WI38 (cell line): Measurements from ENCODE around the gene SLMAP.

Experiments
- H3K4me3 ChIP-seq: 2 replicates; pipeline ENCODE4 v1.5.1; 2011; ENCODE audit warnings: low read depth, mild to moderate bottlenecking, control low read depth, low read length
- TF ChIP-seq, protein P1 (sequence below): IDR thresholded peaks from 2 replicates; pipeline ENCODE4 v1.5.1; 2012; ENCODE audit warnings: low read depth, mild to moderate bottlenecking, control low read depth, low read length

Gene SLMAP

DNA sequence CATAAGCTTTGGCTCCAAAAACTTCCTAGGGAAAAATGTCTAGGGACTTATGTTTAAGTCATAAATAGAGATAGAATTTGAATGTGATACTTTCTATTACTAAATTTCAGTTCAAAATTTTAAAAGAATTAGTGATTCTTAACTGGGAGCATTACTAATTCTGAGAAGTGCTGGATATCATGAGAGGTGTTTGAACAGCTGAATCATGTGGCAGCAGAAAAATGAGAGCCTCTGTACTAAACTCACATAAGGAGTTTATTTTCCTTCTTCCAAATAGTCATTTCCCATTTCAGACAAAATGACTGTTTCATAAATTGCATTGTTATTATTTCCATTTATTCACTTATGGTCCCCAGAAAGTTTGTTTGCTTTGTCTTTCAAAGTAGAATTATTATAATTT is 62.7 kb downstream of the SLMAP start:
- TF ChIP-seq, protein P1, sequence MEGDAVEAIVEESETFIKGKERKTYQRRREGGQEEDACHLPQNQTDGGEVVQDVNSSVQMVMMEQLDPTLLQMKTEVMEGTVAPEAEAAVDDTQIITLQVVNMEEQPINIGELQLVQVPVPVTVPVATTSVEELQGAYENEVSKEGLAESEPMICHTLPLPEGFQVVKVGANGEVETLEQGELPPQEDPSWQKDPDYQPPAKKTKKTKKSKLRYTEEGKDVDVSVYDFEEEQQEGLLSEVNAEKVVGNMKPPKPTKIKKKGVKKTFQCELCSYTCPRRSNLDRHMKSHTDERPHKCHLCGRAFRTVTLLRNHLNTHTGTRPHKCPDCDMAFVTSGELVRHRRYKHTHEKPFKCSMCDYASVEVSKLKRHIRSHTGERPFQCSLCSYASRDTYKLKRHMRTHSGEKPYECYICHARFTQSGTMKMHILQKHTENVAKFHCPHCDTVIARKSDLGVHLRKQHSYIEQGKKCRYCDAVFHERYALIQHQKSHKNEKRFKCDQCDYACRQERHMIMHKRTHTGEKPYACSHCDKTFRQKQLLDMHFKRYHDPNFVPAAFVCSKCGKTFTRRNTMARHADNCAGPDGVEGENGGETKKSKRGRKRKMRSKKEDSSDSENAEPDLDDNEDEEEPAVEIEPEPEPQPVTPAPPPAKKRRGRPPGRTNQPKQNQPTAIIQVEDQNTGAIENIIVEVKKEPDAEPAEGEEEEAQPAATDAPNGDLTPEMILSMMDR: no peak
- H3K4me3 ChIP-seq: no peak overlapping the region

DNA sequence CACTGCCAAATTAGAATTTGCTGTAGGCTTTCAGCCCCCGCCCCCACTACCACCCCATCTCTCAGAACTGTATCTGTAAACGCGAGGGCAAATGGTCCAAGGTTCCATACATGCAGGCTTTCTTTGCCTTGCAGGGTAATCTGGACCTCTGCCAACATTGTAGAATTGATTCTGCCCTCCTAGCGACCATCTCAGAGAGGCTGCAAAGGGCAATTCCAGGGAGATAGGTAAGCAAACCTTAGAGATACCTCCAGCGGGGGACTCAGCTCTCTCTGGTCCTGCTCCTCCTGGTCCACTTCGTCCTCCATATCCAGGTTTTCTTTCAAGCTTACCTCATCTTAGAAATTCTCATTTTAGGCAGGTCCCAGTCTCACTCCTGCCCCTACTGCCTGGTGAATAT is 64.4 kb downstream of the SLMAP start:
- no peak overlapping the region for H3K4me3 ChIP-seq
- TF ChIP-seq, protein P1: no peak

DNA sequence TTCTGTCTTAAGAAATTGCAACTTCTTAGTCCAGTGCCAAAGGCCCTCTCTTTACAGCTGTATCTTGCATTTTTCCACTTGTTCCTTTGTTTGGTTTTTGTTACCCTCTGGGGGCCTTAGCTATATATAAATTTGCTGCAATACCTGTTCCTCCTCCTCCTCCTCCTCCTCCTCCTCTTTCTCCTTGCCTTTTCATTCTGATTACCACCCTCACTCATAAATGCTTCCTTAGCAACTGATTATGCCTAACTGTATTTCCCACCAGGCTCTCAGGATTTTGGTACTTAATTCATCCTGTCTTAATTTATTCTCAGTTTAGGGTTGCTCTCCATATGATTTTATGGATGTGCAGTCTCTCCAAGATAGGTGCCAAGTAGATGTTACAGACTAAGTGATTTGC is 65.7 kb downstream of the SLMAP start:
- H3K4me3 ChIP-seq: no peak overlapping the region
- TF ChIP-seq, protein P1: no peak

DNA sequence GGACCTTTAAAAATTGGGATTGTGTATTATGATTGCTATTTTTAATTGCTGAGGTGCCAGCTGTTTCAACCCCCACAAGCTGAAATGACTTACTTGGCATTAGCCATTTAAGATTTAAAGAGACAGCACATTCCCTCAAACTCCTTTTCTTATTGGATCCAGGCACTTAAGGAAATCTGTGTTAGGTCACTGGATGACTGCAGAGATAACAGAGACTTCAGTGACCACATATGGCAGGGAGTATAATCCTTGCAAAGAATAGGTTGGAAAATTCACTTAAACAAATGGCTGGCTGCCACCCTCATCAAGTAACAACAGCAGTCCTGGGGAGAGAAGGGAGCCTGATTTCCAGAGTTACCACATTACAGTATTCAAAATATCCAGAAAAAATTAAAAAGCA is 66.6 kb downstream of the SLMAP start:
- TF ChIP-seq, protein P1: no peak

DNA sequence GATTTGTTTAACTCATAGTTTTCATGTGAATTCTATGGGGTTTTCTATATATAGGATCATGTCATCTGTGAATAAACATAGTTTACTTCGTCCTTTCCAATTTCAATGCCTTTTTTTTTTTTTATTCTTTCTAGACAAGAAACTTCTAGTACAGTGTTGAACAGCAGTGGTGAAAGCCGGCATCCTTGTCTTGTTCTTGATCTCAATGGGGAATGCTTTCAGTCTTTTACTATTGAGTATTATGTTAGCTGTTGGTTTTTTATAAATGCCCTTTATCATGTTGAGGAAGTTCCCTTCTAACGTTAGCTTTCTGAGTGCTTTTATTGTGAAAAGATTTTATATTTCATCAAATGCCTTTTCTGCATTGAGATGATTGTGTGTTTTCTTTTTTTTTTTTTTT is 69.0 kb downstream of the SLMAP start:
- TF ChIP-seq, protein P1: no peak
- H3K4me3 ChIP-seq: no peak overlapping the region

More for the DNA sequence above, 66.6 kb downstream of the SLMAP start:
- H3K4me3 ChIP-seq: no peak overlapping the region

DNA sequence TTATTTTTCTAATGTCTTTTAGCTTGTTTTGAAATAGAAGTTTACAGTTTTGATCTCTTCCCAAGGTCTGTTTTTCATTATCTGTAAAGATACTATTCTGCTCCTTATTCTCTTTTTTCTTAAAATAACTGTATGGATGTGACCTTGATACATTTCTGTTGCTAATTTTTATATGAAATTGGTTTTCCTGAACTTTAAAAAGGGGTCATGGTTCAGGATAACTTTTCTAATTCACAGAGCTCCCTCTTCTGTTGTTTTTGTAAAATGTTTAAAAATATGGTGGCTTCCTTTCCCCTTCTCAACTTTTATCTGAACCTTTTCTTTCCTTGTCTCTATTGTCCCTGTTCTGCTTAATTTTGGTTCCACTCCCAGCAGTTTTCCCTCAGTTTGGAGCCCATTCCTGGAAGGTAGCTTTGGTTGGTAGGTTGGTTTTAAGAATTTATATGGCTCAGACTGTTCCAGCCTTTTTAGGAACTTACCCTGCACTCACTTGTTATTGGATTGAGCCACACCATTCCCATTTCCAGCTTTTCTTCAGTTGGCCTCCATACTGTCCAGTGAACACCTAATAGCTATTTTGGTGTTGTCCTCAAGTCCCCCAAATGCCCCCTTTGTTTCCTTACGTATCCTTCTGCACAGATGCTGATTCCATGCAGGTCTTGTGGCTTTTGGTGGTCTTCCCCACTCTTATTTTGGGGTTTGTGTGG is 70.3 kb downstream of the SLMAP start:
- TF ChIP-seq, protein P1: no peak
- H3K4me3 ChIP-seq: no peak overlapping the region

DNA sequence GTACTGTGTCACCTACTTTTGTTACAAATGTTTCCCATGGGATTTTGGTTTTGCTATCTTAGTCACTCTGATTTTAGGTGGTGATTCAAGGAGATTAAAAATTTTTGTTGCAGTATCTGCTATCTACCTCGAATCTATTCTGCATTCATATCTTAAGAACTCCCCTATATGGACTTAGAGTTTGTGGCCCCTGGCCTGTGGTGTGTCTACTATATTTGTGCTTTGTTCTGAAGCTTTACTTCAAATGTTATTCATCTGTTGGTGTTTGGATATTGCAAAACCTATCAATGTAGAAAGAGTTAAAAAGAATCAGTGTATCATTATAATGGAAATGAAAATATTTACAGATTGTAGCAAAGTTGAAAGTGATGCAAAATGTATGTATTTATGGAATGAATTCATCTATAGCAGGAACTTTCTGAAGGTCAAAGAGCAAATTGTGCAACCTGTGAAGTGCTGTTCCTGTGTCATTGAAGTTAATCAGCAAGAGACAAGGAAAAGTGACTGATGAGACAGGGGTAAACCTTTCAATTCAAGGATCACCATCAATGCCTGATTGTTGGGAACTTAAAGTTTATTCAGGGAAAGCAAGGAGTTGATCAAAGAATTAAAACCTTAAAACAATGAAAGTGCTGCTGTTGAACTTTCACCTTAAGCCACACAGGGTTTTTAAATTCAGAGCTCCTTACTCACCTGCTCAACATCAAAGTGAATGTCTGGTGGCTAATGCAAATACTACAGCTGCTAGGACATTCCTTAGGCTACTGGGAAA is 71.0 kb downstream of the SLMAP start:
- H3K4me3 ChIP-seq: no peak overlapping the region
- TF ChIP-seq, protein P1: no peak
